ENCODE results near the gene ANKRD23. TPM values are rescaled to one million over a fixed set of nuclear protein-coding genes. Genes with fewer than 3 reads are reported as not detected.

Gene ANKRD23
- total and polyA plus RNA-seq, 12 donors: 0.96 to 40.0 (median 14.5) TPM

DNA sequence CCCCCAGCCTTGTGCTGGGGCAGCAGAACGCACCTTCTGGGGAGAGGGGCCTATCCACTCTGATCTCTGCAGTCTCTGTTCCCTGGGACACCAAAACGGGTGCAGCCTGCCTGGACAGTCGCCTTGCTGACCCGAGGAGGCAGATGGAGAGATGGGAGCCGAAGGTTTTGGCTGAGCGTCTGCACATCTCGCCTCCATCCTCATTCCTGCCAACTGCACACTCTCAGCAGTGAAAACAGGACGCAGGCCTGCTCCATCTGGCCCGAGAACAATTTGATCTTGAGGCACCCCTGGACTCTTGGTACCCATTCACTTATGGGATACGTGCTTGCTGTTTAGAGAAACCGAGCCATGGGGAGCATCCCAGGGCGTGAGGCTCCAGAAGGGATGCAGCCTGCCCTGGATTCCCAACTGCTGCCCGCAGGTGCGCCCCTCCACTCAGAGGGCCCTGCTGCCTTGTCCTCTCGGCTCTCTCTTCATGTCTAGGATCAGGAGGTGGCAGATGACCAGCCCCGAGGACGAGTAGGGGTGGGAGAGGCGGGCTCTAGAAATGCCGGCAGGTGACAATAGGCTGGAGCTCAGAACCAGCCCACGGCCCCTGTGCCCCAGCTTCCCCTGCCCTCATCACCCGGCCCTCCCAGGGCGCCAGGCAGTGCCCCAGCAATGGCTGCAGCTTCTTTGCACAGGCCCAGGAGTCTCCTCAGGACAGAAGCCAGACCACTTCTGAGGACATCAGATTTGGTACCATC, 35.1 kb upstream of the ANKRD23 start:
- no peak overlapping the region for H3K4me3 ChIP-seq
- intact Hi-C loops (cut with DNase I): no loop called here
- WGBS, 2 donors: 84% methylated on average over 22 of the region's 22 CpGs
- no peaks in the 10 kb centered on the region for H3K9me3 ChIP-seq
- H3K36me3 ChIP-seq: no peaks in the 10 kb centered on the region
- H3K4me1 ChIP-seq: peaks cover 0 to 57% (median 35%) of the 10 kb centered on the region in 9 donors
- ATAC-seq (no peak), DNase-seq (no peak)
- H3K27me3 ChIP-seq: peaks cover 0 to 21% (median 0%) of the 10 kb centered on the region in 7 donors
- TF ChIP-seq, protein P1, sequence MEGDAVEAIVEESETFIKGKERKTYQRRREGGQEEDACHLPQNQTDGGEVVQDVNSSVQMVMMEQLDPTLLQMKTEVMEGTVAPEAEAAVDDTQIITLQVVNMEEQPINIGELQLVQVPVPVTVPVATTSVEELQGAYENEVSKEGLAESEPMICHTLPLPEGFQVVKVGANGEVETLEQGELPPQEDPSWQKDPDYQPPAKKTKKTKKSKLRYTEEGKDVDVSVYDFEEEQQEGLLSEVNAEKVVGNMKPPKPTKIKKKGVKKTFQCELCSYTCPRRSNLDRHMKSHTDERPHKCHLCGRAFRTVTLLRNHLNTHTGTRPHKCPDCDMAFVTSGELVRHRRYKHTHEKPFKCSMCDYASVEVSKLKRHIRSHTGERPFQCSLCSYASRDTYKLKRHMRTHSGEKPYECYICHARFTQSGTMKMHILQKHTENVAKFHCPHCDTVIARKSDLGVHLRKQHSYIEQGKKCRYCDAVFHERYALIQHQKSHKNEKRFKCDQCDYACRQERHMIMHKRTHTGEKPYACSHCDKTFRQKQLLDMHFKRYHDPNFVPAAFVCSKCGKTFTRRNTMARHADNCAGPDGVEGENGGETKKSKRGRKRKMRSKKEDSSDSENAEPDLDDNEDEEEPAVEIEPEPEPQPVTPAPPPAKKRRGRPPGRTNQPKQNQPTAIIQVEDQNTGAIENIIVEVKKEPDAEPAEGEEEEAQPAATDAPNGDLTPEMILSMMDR (IDR thresholded peaks at IDR 0.05): no peak
- H3K27ac ChIP-seq: no peak overlapping the region

DNA sequence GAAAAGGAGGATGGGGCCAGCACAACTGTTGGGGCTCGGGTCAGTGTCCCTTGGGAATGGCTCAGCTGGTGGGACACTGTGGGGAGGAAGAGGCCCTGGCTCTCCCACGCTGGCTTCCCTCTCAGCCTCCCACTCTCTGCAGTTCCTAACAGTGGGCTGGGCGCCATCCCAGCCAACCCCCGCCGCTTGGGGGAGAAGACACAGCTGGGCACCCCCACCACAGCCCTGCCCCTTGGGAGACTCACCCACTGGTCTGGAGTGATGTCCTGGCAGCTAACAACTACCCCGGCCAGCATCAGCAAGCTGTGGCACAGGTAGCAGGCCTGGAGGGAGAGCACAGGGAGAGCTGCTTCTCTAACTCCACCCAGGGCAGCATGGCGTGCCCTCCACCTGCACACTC, 34.4 kb upstream of the ANKRD23 start:
- no peak for DNase-seq
- WGBS, 2 donors: 75 to 83% methylated on average over 7 of the region's 7 CpGs
- TF ChIP-seq, protein P1 (IDR thresholded peaks at IDR 0.05): no peak

DNA sequence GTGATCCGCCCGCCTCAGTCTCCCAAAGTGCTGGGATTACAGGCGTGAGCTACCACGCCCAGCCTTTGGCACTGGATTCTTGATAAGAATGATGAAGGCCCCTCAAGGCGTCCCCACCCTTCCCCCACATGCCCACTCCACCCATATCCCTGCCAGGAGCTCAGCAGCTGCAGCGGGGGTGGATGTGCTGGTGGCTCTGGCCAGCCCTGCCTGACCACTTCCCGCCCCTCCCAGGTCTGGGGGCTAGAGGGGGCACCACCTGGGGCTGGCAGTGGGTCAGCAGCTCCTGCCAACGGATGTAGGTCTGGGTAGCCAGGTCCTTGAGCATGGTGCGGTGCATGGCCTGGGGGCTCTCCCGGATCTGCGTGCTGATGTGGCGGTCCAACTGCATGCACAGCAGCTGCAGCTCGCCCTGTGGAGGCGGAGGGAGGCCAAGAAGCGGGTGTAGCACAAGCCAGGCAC, 33.8 kb upstream of the ANKRD23 start:
- DNase-seq (no peak), ATAC-seq (no peak)
- TF ChIP-seq, protein P1 (IDR thresholded peaks at IDR 0.05): no peak
- no peaks in the 10 kb centered on the region for H3K9me3 ChIP-seq
- WGBS, 2 donors: 84 to 92% methylated on average over 15 of the region's 15 CpGs
- H3K36me3 ChIP-seq: no peaks in the 10 kb centered on the region
- no peak overlapping the region for H3K4me3 ChIP-seq
- no peak overlapping the region for H3K27ac ChIP-seq
- peaks cover 0 to 60% (median 44%) of the 10 kb centered on the region in 9 donors for H3K4me1 ChIP-seq
- intact Hi-C loops (cut with DNase I): no loop called here
- H3K27me3 ChIP-seq: peaks cover 0 to 17% (median 0%) of the 10 kb centered on the region in 7 donors

More for the DNA sequence above, 34.4 kb upstream of the ANKRD23 start:
- no peak for ATAC-seq
- H3K27me3 ChIP-seq: peaks cover 0 to 21% (median 0%) of the 10 kb centered on the region in 7 donors
- H3K4me1 ChIP-seq: peaks cover 0 to 58% (median 40%) of the 10 kb centered on the region in 9 donors
- intact Hi-C loops (cut with DNase I): no loop called here
- H3K27ac ChIP-seq: no peak overlapping the region
- H3K4me3 ChIP-seq: no peak overlapping the region
- H3K9me3 ChIP-seq: no peaks in the 10 kb centered on the region
- no peaks in the 10 kb centered on the region for H3K36me3 ChIP-seq

DNA sequence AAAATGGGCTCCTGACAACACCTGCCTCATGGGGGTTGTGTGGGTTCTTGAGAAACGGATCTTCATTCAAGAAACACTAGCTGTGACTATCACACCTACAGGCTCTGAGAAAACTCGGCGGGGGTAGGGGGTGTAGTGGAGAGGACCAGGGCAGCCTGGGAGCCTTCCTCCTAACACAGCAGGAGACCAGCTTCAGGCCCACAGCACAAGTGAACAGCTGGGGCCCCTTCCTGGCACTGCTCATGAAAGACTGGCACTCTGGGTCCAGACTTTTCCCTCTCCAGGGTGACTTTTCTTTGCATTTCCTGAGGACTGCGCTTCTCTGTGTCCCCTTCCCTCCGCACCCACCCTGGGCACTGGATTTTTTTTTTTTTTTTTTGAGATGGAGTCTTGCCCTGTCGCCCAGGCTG, 33.2 kb upstream of the ANKRD23 start:
- no peak overlapping the region for H3K4me3 ChIP-seq
- H3K27me3 ChIP-seq: peaks cover 0 to 17% (median 0%) of the 10 kb centered on the region in 7 donors
- H3K27ac ChIP-seq: no peak overlapping the region
- no peaks in the 10 kb centered on the region for H3K9me3 ChIP-seq
- no peak for ATAC-seq
- H3K4me1 ChIP-seq: peaks cover 0 to 60% (median 44%) of the 10 kb centered on the region in 9 donors
- TF ChIP-seq, protein P1 (IDR thresholded peaks at IDR 0.05): no peak
- DNase-seq: no peak
- intact Hi-C loops (cut with DNase I): no loop called here
- H3K36me3 ChIP-seq: no peaks in the 10 kb centered on the region
- 87 to 92% methylated on average over 6 of the region's 6 CpGs for WGBS, 2 donors
